ENCODE results near the gene SHC3.

The SHC3 gene

DNA sequence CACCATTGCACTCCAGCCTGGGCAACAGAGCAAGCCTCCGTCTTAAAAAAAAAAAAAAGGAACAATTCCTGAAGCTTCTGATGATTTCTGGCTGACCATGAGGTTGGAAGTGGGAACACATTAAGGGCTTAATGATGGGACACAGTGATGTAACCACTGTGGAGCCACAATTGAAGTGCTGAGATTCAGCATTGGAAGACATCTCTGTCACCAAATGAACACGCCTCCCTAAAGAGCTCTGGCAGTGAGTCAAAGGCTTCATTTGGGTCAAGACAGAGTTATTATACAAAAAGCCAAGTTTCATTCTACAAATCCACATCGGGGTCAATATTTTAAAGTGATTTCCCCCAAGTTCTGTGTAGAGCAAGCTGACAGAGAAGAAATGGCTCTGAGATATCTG, 191.8 kb downstream of the SHC3 start:
- DNase-seq (ENCODE audit: low read depth in 2 of 2) = no peak

DNA sequence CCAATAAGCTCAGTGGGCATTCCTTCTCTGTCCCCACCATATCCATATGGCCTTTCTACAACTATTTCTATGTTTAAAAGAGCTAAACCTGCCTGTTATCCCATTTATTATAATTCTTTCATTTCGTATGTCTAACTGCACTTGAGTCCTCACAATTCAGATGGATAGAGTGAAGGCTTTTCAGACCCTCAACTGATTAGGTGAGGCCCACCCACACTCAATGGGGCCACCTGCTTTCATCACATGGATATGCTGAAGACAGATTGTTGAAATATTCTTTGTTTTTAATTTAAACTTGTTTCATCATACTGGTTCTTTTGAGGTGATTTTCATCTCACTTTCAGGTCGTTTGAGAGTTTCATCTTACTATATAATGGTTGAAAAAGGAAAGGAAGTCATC, 193.0 kb downstream of the SHC3 start:
- no peak for DNase-seq (ENCODE audit: low read depth in 2 of 2)

DNA sequence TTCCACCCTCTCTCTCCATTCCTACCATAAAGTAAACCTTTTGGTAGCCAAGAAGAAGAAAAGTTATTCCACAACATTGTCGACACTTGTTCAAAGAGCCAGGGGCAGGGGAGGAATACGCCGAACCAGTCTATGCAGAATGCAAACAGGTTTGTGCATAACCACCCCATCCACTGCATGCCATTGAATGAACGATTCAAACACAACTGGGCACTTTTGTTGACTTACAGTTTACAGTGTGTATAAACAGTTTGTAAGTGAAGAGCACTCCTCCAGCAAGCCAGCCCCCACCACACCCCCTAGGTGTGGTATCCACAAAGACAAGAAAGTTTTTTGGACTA, 194.1 kb downstream of the SHC3 start:
- DNase-seq (ENCODE audit: low read depth in 2 of 2) = no peak

DNA sequence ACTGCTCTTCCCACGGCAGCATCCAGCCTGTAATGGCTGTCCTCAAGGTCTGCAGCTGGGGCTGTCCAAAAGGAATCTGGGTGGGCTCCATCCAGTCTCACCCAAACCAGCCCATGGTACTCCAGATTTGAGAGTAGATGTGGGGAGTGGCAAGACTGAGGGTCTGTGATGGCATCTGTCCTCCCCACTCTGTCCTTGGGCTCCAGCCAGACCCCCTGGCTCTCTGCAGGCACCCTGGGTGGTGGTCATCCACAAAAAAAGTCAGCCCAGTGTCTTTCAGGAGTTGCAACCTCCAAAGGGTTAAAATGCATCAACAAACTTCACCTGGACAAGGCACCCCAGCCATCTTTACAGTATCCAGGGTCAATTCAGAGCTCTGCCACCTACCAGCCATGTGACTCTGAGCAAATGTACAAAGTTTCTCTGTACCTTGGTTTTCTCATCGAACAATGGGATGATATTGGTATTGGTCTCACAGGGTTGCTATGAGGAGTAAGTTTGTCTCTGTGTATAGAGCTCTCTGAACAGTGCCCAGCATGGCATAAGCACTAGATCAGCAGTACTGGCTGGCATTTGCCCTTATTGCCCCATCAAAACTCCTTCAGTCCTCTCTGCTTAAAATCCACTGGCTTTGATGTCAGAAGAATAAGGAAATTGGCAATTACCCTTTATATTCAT, 194.6 kb downstream of the SHC3 start:
- DNase-seq (ENCODE audit: low read depth in 2 of 2) = no peak

DNA sequence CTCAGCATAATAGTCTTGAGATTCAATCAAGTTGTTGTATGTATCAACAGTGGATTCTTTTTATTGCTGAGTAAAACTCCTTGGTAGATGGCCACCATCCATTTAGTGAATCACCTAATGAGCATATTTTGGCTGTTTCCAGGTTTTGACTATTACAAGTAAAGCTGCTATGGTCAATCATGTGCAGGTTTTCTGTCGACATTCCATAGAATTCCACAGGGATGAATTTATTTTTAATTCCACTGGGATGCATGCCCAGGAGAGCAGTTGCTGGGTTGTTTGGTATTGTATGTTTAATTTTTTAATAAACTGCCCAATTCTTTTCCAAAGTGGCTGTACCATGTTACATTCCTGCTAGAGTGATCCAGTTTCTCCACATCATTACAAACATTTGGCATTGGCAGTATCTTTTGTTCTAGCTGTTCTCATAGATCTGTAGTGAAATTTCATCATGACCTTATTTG, 197.8 kb downstream of the SHC3 start:
- no peak for DNase-seq (ENCODE audit: low read depth in 2 of 2)

DNA sequence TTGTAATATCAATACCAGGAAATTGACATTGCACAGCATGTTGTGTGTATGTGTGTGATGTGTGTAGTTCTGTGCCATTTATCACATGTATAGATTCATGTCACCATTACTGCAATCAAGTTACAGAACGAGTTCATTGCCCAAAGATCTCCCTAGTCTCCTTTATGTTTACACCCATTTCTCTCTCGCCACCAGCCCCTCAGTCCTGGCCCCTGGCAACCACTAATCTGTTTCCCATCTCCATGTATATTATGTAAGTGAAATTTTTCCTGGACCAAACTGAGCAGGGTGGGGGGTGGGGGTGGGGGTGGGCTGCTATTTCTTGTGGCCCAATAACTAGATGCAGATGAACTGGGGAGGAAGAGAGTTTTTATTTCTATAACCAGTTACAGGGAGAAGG, 198.8 kb downstream of the SHC3 start:
- DNase-seq (ENCODE audit: low read depth in 2 of 2) = no peak

DNA sequence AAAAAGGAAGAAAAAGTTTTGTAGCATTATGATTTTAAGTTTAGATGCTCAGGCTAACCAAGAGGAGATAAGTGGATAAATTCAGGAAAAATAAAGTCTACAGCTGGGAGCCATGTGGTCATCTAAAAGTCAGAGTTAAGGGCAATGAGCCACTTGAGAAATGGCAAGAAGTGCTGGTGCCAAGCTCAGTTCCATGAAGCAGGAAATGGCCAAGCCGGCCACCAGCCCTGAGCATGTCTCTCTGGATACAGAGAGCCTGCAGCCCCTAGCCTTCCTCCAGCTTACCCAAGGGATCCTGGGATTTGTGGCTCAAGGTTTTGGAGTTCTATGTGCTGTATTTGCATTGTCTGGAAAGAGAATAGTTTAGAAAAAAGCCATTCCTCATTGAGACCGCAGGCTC, 199.6 kb downstream of the SHC3 start:
- DNase-seq (ENCODE audit: low read depth in 2 of 2) = no peak

DNA sequence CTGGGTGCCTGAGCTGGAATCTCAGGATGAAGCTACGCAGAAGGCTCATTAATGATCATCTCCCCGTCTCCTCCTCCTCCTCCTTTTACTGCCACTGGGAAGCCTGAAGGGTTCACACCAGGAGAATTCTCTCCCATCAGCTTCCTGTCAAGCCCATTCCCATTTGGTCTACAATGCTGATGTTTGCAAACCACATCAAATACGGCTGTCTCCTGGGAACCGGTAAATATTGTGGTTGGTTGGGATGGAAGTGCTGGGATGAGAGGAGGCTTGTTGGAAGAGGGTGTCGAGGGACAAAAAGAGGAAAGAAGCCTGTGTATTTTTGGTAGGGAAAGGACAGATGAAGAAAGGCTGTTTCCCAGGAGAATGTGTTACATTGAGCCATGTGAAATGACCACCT, 200.6 kb downstream of the SHC3 start:
- no peak for DNase-seq (ENCODE audit: low read depth in 2 of 2)

DNA sequence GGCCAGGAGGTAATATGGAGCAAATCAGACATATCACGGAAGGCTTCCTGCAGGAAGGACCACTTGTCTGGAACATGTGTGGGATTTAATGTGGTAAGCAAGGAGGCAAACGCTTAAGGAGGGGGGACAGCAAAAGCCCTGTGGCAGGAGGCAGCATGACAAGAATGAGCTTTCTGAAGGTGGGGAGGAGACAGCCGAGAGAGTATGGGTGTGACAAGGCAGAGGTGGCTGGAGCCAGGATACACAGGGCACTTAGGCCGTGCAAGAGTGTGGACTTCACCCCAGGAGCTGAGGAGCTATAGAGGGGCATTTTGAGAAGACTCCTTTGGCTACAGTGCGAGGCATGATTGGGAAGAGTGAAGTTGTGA, 201.7 kb downstream of the SHC3 start:
- DNase-seq (ENCODE audit: low read depth in 2 of 2) = no peak

DNA sequence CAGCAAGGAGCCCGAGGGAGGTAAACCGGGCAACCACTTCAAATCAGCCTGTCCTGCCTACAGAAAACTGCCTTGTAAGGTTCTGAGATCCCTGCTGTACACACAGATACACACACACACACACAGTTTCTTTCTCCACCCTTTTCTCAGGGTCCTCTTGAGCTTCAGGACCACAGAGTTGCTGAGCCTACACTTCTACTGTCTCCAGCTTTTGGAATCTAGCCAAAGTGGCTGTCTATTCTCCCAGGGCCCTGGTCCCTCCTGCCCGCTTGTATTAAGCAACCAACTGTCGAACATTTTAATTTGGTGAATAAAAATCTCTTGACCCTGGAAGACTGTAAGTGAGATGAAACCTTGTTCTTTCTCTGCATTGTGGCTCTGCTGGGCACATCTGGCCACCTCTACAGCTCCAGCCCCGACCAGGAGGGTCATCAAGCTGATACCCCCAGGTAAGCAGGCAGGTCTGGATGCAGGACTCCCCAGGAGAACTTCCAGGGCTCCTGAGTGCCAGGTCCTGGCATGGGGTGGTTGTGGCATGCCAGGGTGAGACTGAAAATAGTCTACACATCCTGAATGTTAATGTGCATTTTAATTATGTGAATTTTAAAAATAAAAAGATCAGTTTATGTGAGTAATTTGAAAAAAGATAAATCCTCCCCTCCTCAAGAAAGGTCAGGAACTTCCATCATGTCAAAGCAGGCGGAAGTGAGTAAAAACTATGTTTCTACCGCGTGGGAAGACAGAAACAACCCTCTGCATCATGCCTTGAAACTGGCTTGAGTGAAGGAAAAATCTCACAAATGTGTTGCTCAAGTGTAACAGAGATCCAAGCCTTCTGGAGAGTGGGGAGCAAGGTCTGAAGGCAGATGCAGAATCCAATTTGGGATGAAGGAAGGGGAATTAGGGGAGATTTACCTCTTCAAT, 202.4 kb downstream of the SHC3 start:
- DNase-seq (ENCODE audit: low read depth in 2 of 2) = no peak

DNA sequence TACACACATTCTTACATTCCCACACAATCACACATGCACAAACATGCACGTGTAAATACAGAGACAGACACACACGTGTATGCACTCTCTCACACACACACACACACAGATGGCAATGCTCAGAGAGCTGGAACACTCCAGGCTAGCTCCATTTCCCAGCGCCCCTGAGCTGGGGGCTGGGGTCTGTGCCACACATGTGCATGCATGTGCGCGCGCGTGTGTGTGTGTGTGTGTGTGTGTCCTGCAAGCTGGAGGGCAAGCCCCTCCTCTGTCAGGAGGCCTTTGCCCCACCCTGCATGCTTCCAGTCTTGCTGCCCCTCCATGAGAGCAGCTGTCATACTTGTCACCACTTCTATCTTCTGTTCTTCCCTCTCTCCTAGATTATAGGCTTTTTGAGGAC, 204.0 kb downstream of the SHC3 start:
- DNase-seq (ENCODE audit: low read depth in 2 of 2) = no peak

DNA sequence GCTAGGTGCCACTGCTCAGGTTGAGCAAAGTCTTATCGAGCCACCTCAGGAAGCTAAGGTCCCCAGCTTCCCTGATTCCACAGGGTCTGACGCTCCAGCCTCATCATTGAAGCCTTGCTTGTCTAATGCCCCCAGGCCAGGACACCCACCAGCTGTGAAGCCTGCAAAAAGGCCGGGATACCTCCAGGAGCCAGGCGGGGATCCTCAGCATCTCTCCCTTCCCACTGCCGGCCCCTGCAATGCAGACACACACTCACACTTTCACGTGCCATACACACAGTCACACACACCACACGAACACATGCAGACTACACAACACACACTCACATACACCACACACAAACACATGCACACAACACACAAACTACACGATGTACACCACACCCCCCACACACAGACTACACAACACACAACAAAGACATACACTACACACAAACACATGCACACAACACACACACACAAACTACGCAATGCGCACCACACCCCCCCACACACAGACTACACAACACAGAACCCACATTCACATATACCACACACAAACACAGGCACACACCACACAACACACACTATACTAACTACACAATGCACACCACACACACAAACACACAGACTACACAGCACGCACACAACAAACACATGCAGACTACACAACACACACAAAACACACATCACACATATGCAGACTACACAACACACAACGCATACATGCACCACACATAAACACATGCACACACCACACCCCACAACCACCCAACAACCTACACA, 205.2 kb downstream of the SHC3 start:
- DNase-seq (ENCODE audit: low read depth in 2 of 2) = no peak

DNA sequence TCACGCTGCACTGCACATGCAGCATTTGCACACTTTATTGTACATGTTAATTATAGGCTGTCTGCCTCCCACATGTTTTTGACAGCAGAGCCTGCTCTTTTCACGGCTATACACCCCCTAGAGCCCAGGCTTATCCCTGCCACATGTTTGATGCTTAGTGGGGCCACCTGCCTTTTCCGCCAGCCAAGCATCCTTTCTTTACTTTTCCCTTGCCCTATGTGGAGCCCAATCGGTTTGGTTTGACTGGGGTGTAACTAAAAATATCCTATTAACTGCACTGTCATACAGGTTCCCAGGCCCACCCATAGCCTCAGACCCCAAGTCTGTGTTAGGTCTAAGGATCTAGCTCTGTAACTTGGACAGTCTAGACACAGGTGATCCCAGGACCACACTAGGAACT, 206.2 kb downstream of the SHC3 start:
- no peak for DNase-seq (ENCODE audit: low read depth in 2 of 2)

DNA sequence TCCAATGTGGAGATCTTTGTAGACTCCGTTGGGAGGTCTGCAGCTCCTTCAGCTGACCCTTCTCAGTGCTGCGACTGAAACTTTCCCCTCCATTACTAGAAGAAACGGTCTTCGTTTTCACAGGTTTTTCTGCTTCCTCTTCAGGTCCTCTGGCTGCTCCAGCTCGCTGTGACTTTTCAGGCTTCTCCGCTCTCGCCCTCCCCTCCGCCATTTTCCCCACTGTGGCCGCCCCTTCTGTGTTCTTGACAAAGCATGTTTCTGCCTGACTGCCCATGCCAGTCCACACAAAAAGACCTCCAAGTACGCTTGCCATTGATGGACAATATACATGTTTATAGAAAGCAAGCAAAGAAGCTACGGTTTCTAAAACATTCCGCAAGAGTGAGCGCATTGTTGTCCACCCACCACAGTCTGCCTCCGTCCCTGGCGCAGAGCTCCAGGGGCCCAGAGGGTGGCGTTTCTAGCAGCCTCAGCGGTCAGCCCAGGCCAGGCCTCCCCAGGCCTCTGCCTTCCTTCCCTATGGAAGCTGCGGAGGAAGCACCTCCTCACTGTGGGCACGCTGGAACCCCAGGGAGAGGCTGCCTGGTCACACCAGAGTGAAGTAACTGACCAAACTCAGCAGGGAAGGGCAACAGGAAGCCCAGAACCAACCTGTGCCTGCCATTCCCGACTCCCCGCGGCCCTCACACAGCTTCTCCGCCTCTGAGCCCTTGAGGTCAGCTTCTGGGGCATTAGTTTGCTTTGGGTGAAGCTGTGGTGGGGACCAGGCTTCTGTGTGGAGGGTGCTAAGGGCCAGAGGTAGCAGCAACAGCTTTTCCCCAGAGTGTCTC, 207.3 kb downstream of the SHC3 start:
- DNase-seq (ENCODE audit: low read depth in 2 of 2) = no peak

DNA sequence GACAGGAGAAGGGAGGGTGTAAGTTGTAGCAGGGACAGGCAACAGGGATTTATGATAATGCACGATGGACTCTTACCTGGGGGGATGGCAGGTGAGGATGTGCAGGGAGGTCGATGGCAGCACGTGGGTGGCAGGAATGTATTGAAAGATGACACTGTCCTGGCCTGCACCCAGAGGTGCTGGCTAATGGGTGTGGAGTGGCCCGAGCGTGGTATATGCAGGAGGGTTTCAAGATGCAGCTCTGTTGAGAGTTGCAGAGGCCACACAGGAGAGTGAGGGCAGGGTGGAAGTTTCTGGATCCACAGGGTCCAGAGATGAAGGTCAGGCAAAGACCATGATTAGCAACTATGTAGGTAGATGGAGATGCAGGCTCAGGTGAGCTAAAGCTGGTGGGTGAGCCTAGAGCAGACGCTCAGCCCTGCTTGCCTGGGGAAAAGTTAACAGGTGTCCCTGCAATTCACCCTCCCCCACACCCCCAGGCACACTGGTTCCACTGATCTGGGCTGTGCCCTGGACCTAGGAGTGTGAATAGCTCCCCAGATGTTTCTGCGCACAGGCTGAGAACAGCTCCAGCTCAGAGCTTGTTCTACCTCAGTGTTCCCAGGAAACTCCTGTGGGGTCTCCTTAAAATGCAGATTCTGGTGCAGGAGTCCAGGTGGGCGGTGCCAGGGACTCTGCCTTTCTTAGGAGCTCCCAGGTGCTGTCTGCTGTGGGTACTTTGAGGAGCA, 208.8 kb downstream of the SHC3 start:
- DNase-seq (ENCODE audit: low read depth in 2 of 2) = no peak

DNA sequence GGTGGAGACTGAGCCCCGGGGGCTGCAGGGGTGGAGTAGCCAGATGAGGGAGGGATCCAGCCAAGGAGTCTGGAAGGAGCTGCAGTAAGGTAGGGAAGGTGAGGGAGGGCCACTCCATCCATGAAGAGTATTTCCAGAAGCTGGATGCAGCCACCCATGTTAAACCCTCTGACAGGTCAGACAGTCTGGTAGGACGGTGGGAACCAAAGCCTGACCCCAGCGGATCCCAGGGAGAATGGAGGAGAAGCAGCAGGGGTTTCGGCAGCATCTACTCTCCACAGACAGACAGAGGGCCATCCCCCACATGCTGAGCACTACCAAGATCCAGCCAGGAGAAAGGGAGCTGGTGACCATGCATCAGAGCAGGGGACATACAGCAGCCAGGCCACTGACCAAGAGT, 209.8 kb downstream of the SHC3 start:
- no peak for DNase-seq (ENCODE audit: low read depth in 2 of 2)

DNA sequence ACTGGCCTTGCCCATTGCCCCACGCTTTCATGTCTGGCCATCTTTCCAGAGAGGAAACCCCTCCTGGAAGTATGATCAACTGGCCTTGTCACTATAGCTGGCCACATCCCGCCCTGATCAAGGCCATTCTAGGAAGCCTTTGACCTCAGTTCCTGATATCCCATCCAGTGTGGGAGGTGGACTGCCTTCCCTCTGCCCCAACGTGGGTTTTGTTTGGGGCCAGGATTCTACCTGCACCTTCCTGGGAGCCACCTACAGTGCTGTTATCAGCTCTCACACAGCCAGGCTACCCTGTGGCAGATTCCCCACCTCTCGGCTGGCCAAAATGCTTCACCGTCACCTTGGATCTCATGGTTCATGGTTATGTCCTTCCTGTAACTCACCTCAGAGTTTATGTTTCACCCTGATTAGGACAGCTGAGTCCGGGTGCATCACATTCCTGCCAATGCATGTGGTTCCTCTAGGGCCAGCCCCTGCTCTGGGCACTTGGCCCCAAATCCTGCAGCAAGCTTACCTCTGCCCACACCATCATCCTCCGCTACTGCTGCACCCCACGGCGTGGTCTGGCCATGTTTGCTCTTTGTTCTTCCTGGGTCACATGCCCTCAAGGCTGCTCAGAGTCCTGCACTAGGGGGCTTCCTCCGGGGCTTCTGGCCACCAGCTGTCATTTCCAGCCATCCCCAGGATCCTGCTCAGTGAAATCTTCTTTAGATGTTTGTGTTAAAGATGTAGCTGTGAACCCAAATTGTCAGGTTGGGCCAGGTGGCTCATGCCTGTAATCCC, 211.5 kb downstream of the SHC3 start:
- DNase-seq (ENCODE audit: low read depth in 2 of 2) = no peak

DNA sequence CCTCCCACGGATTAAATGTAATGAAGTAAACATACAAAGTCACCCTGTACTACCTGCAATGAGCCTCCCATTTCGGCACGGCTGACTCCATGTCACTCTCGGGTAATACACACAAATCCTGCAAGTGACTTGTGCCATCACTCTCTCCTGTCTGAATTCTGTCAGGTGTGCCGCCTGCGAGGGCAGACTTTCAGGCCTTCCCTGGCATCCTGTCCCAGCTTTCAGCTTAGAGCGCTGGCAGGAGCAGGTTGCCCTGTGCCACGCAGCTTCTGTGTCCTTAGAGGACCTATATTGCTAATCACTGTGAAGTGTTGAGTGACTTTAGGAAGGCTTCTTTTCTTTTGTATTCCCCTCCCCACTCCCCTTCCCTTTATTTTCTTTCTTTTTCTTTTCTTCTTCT, 213.1 kb downstream of the SHC3 start:
- no peak for DNase-seq (ENCODE audit: low read depth in 2 of 2)

DNA sequence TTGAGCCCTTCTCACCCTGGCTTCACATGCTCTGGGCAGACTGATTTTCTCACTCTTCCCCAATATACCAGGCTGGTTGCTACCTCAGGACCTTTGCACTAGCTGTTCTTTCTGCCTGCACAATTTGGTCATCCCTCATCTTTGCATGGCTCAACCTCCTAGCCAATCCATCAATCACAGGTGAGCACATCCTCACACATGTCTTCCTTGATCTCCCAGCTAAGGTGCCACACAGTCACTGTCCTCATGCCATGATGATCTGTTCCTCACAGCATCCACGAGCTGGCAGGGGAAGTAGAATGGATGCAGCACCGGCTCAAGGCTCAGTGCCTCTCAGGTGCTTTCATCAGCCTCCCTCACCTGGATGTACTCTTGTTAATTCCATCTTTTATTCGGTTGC, 218.0 kb downstream of the SHC3 start:
- no peak for DNase-seq (ENCODE audit: low read depth in 2 of 2)

DNA sequence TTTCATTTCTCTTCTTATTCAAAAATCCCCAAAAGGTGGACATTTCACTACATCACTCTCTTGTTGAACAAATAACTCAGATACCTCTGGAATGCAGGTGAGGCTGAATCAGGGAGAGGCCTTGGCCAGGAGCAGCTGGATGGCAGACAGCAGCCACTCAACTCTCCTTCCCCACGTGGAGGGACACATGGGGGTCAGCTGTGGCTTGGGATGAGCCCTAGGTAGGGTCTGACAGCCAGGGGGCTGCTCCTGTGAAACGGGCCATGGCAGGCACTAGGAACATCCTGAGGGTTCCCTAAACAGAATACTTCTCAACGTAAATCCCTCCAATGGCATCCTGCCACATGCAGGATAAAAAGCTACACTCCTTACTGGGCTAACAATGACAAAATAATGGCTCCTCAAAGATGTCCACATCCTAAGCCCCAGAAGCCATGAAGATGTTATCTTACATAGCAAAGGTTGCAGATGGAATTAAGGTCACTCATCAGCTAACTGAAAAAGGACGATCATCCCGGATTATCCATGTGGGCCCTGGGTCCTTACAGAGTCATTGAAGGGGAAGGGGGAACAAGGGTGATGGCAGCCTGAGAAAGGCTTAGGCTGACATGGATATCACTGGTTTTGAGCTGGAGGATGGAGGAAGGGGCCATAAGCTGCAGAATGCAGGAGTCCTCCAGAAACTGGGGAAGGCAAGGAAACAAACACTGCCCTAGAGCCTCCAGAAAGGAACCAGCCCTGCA, 218.7 kb downstream of the SHC3 start:
- DNase-seq (ENCODE audit: low read depth in 2 of 2) = no peak

Measured in stimulated activated CD8-positive, alpha-beta memory T cell treated with anti-CD3 and anti-CD28 coated beads, Interleukin-15, amount 100 ng/mL, for 4 hours (primary cell).